HCT116 (cell line): ENCODE measurements around the gene SRP68.

ENCODE experiments used
- CEBPB ChIP-seq: IDR thresholded peaks from 2 replicates; pipeline ENCODE4 v1.6.1; 2012; ENCODE audit warnings: low read depth
- EGR1 ChIP-seq: IDR thresholded peaks from 2 replicates; pipeline ENCODE4 v1.6.1; 2012; ENCODE audit warnings: low read depth
- EZH2 ChIP-seq: fragments of 200-600 bp; sonication (generic); IDR thresholded peaks from 2 replicates; pipeline ENCODE4 v1.6.1; 2017; ENCODE audit warnings: antibody characterized with exemption, mixed run types
- FOSL1 ChIP-seq: IDR thresholded peaks from 2 replicates; pipeline ENCODE4 v1.6.1; 2012; ENCODE audit warnings: low read depth
- POLR2A ChIP-seq: IDR thresholded peaks from 2 replicates; pipeline ENCODE4 v1.7.0; 2011; ENCODE audit warnings: borderline replicate concordance; ENCODE audit not compliant: insufficient read depth, insufficient read length; ENCODE audit errors: extremely low read depth
- POLR2AphosphoS5 ChIP-seq: IDR thresholded peaks from 2 replicates; pipeline ENCODE4 v1.6.1; 2011; ENCODE audit warnings: mild to moderate bottlenecking, low read depth, low read length, moderate library complexity
- RAD21 ChIP-seq: IDR thresholded peaks from 2 replicates; pipeline ENCODE4 v1.6.1; 2012; ENCODE audit warnings: low read depth, mild to moderate bottlenecking
- SP1 ChIP-seq: IDR thresholded peaks from 2 replicates; pipeline ENCODE4 v1.6.1; 2012; ENCODE audit warnings: low read depth
- YY1 ChIP-seq: IDR thresholded peaks from 2 replicates; pipeline ENCODE4 v1.6.1; 2011; ENCODE audit warnings: low read length, low read depth, moderate library complexity, mild to moderate bottlenecking; ENCODE audit not compliant: insufficient replicate concordance; ENCODE audit errors: extremely low read depth
- ZFX ChIP-seq: fragments of 450-650 bp; IDR thresholded peaks from 2 replicates; pipeline ENCODE4 v1.6.1; 2017
- TF ChIP-seq, protein P1 (sequence below), 3 experiments: fragments of 200-600 bp in 1 of 3; sonication (generic) in 1 of 3; IDR thresholded peaks in 2 of 3; conservative IDR thresholded peaks in 1 of 3; 2 replicates each; pipeline ENCODE4 v1.5.1; 2012 to 2017; ENCODE audit warnings: low read depth in 2 of 3, low read length in 2 of 3, antibody characterized with exemption in 1 of 3, borderline replicate concordance in 1 of 3, control low read depth in 1 of 3, mild to moderate bottlenecking in 1 of 3, mixed read lengths in 1 of 3, mixed run types in 1 of 3, moderate library complexity in 1 of 3; ENCODE audit not compliant: insufficient read depth in 1 of 3
- TF ChIP-seq, protein P2 (sequence below): IDR thresholded peaks from 2 replicates; pipeline ENCODE4 v1.6.1; 2012

DNA sequence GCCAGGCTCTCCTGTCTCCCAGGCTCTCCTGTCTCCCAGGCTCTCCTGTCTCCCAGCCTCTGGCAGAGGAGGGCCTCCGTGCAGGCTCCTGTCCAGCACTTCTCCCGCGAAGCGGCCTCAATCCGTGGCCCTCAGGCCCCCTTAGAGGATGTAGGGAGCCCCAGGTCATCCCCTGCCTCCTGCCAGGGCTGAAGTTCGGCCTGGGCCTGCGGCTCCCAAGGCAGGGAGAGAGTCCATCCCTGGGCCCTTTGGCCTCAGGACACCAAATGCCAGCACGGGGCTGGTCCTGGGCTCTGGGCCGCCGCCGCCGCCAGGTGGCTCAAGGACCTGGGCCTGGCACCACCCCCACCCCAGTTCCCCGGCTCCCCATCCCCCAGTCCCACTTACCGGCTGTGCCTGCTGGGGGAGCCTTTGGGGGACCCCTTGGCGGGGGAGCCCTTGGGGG is 45.6 kb downstream of the SRP68 start:
- TF ChIP-seq, protein P1, sequence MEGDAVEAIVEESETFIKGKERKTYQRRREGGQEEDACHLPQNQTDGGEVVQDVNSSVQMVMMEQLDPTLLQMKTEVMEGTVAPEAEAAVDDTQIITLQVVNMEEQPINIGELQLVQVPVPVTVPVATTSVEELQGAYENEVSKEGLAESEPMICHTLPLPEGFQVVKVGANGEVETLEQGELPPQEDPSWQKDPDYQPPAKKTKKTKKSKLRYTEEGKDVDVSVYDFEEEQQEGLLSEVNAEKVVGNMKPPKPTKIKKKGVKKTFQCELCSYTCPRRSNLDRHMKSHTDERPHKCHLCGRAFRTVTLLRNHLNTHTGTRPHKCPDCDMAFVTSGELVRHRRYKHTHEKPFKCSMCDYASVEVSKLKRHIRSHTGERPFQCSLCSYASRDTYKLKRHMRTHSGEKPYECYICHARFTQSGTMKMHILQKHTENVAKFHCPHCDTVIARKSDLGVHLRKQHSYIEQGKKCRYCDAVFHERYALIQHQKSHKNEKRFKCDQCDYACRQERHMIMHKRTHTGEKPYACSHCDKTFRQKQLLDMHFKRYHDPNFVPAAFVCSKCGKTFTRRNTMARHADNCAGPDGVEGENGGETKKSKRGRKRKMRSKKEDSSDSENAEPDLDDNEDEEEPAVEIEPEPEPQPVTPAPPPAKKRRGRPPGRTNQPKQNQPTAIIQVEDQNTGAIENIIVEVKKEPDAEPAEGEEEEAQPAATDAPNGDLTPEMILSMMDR (IDR thresholded peaks at IDR 0.05 in 2 of 3, conservative IDR thresholded peaks at IDR 0.05 in 1 of 3; ENCODE audit: borderline replicate concordance in 1 of 3, insufficient read depth in 1 of 3, low read depth in 2 of 3, low read length in 2 of 3), result peak in 2 of 3 experiments; percentile 48 to 54; a peak in 4 of 6 replicates
- TF ChIP-seq, protein P2, sequence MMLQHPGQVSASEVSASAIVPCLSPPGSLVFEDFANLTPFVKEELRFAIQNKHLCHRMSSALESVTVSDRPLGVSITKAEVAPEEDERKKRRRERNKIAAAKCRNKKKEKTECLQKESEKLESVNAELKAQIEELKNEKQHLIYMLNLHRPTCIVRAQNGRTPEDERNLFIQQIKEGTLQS, result no peak
- TF ChIP-seq EGR1, result no peak
- TF ChIP-seq POLR2AphosphoS5, result no peak
- no peak for TF ChIP-seq YY1
- TF ChIP-seq SP1, result no peak
- no peak for TF ChIP-seq CEBPB
- TF ChIP-seq RAD21, result no peak
- TF ChIP-seq ZFX, result peak; percentile 66; the same call in 1 of the 2 replicates
- no peak for TF ChIP-seq FOSL1
- no peak for TF ChIP-seq POLR2A
- no peak for TF ChIP-seq EZH2
